ENCODE data around the gene CENPQ.
"Not testable (repeated sequence)": the region's sequence is repeated elsewhere in the genome, so short reads cannot be mapped to it uniquely, and the experiment has no call there.

Gene CENPQ

GRCh38 chr6:49462599-49462926 is 607 bp upstream of the CENPQ start:
- TF ChIP-seq CTCF (IDR thresholded peaks at IDR 0.05; ENCODE audit: insufficient read depth, low read length, poor library complexity, severe bottlenecking) = no peak
- H3K36me3 ChIP-seq (ENCODE audit: control insufficient read depth, insufficient read depth, low read length) = no peaks in the 10 kb centered on the region
- no peaks in the 10 kb centered on the region for H3K27me3 ChIP-seq (replicated peaks; ENCODE audit: control insufficient read depth, insufficient read depth, low read length)
- H3K4me3 ChIP-seq (replicated peaks; ENCODE audit: low read depth, low read length) = peak overlapping the region; percentile 99
- DNase-seq (ENCODE audit: extremely low read depth, insufficient read length) = no peak

- no peaks in the 10 kb centered on the region for H3K27me3 ChIP-seq (replicated peaks; ENCODE audit: control insufficient read depth, insufficient read depth, low read length)
- no peaks in the 10 kb centered on the region for H3K36me3 ChIP-seq (ENCODE audit: control insufficient read depth, insufficient read depth, low read length)
- peak overlapping the region; percentile 99 for H3K4me3 ChIP-seq (replicated peaks; ENCODE audit: low read depth, low read length)
- TF ChIP-seq CTCF (IDR thresholded peaks at IDR 0.05; ENCODE audit: insufficient read depth, low read length, poor library complexity, severe bottlenecking) = no peak
- no peak for DNase-seq (ENCODE audit: extremely low read depth, insufficient read length)
Observed at GRCh38 chr6:49463612-49463967, 420 bp downstream of the CENPQ start.

- Histone ChIP-seq H3K4me3 (replicated peaks; ENCODE audit: low read depth, low read length) (no peak overlapping the region), H3K27me3 (replicated peaks; ENCODE audit: control insufficient read depth, insufficient read depth, low read length) (no peaks in the 10 kb centered on the region), H3K36me3 (ENCODE audit: control insufficient read depth, insufficient read depth, low read length) (no peaks in the 10 kb centered on the region)
- TF ChIP-seq CTCF (IDR thresholded peaks at IDR 0.05; ENCODE audit: insufficient read depth, low read length, poor library complexity, severe bottlenecking) = no peak
- no peak for DNase-seq (ENCODE audit: extremely low read depth, insufficient read length)
Observed at GRCh38 chr6:49464691-49465090, 1.5 kb downstream of the CENPQ start.

GRCh38 chr6:49468042-49468441 is 4.9 kb downstream of the CENPQ start:
- Histone ChIP-seq H3K4me3 (replicated peaks; ENCODE audit: low read depth, low read length) (no peak overlapping the region), H3K27me3 (replicated peaks; ENCODE audit: control insufficient read depth, insufficient read depth, low read length) (no peaks in the 10 kb centered on the region), H3K36me3 (ENCODE audit: control insufficient read depth, insufficient read depth, low read length) (no peaks in the 10 kb centered on the region)
- no peak for DNase-seq (ENCODE audit: extremely low read depth, insufficient read length)
- TF ChIP-seq CTCF (IDR thresholded peaks at IDR 0.05; ENCODE audit: insufficient read depth, low read length, poor library complexity, severe bottlenecking) = no peak

GRCh38 chr6:49476564-49476963 is 13.4 kb downstream of the CENPQ start:
- H3K36me3 ChIP-seq (ENCODE audit: control insufficient read depth, insufficient read depth, low read length); H3K4me3 ChIP-seq (replicated peaks; ENCODE audit: low read depth, low read length); H3K27me3 ChIP-seq (replicated peaks; ENCODE audit: control insufficient read depth, insufficient read depth, low read length); DNase-seq (ENCODE audit: extremely low read depth, insufficient read length): not testable (repeated sequence)

- Histone ChIP-seq H3K36me3 (ENCODE audit: control insufficient read depth, insufficient read depth, low read length) (no peaks in the 10 kb centered on the region; the same call in 1 of the 2 replicates), H3K27me3 (replicated peaks; ENCODE audit: control insufficient read depth, insufficient read depth, low read length) (no peaks in the 10 kb centered on the region), H3K4me3 (replicated peaks; ENCODE audit: low read depth, low read length) (no peak overlapping the region)
- TF ChIP-seq CTCF (IDR thresholded peaks at IDR 0.05; ENCODE audit: insufficient read depth, low read length, poor library complexity, severe bottlenecking) = no peak
- no peak for DNase-seq (ENCODE audit: extremely low read depth, insufficient read length)
Observed at GRCh38 chr6:49479308-49479970, 16.3 kb downstream of the CENPQ start.

- not testable (repeated sequence) for H3K36me3 ChIP-seq (ENCODE audit: control insufficient read depth, insufficient read depth, low read length); H3K4me3 ChIP-seq (replicated peaks; ENCODE audit: low read depth, low read length); H3K27me3 ChIP-seq (replicated peaks; ENCODE audit: control insufficient read depth, insufficient read depth, low read length); DNase-seq (ENCODE audit: extremely low read depth, insufficient read length)
Observed at GRCh38 chr6:49481846-49482245, 18.7 kb downstream of the CENPQ start.

GRCh38 chr6:49483380-49483779 is 20.2 kb downstream of the CENPQ start:
- H3K27me3 ChIP-seq (replicated peaks; ENCODE audit: control insufficient read depth, insufficient read depth, low read length); H3K4me3 ChIP-seq (replicated peaks; ENCODE audit: low read depth, low read length); DNase-seq (ENCODE audit: extremely low read depth, insufficient read length); H3K36me3 ChIP-seq (ENCODE audit: control insufficient read depth, insufficient read depth, low read length): not testable (repeated sequence)

Measured in GM06990 (cell line).